KMS-11 (cell line): Measurements from ENCODE around the gene RHOD.

Source experiments
- H2AFZ ChIP-seq: fragments of 200-600 bp; sonication (generic); 2 replicates; pipeline ENCODE4 v1.6.1; 2016; ENCODE audit warnings: antibody characterized with exemption, mixed run types, low read depth
- H3K27ac ChIP-seq: fragments of 200-600 bp; sonication (generic); 2 replicates; pipeline ENCODE4 v1.6.1; 2016; ENCODE audit warnings: mild to moderate bottlenecking, mixed run types
- H3K27me3 ChIP-seq: fragments of 200-600 bp; sonication (generic); 2 replicates; pipeline ENCODE4 v1.6.1; 2017; ENCODE audit warnings: mild to moderate bottlenecking, low read depth, mixed run types, moderate library complexity; ENCODE audit not compliant: insufficient read depth
- H3K36me3 ChIP-seq: fragments of 200-600 bp; sonication (generic); 2 replicates; pipeline ENCODE4 v1.6.1; 2017; ENCODE audit warnings: mild to moderate bottlenecking, mixed run types; ENCODE audit not compliant: insufficient read depth
- H3K4me1 ChIP-seq: fragments of 200-600 bp; sonication (generic); 2 replicates; pipeline ENCODE4 v1.6.1; 2016; ENCODE audit warnings: mild to moderate bottlenecking, low read depth, mixed run types; ENCODE audit not compliant: poor library complexity, severe bottlenecking
- H3K4me2 ChIP-seq: fragments of 200-600 bp; sonication (generic); 2 replicates; pipeline ENCODE4 v1.7.0; 2016; ENCODE audit warnings: mild to moderate bottlenecking, mixed run types
- H3K4me3 ChIP-seq: fragments of 200-600 bp; sonication (generic); IDR thresholded peaks from 2 replicates; pipeline ENCODE4 v1.6.1; 2017; ENCODE audit warnings: low read depth, low read length, mixed read lengths; ENCODE audit not compliant: insufficient read depth
- H3K79me2 ChIP-seq: fragments of 200-600 bp; sonication (generic); 2 replicates; pipeline ENCODE4 v1.6.1; 2016; ENCODE audit warnings: low read depth, mixed run types; ENCODE audit not compliant: insufficient read depth
- H3K9ac ChIP-seq: fragments of 200-600 bp; sonication (generic); 2 replicates; pipeline ENCODE4 v1.6.1; 2016; ENCODE audit warnings: mild to moderate bottlenecking, mixed run types
- H4K20me1 ChIP-seq: fragments of 200-600 bp; sonication (generic); 2 replicates; pipeline ENCODE4 v1.6.1; 2016; ENCODE audit warnings: mild to moderate bottlenecking, mixed run types; ENCODE audit not compliant: insufficient read depth
- TF ChIP-seq, protein P1 (sequence below): fragments of 200-600 bp; sonication (generic); conservative IDR thresholded peaks from 2 replicates; pipeline ENCODE4 v1.6.1; 2017; ENCODE audit warnings: low read depth, mild to moderate bottlenecking, antibody characterized with exemption, low read length, moderate library complexity, mixed read lengths

The RHOD gene

DNA sequence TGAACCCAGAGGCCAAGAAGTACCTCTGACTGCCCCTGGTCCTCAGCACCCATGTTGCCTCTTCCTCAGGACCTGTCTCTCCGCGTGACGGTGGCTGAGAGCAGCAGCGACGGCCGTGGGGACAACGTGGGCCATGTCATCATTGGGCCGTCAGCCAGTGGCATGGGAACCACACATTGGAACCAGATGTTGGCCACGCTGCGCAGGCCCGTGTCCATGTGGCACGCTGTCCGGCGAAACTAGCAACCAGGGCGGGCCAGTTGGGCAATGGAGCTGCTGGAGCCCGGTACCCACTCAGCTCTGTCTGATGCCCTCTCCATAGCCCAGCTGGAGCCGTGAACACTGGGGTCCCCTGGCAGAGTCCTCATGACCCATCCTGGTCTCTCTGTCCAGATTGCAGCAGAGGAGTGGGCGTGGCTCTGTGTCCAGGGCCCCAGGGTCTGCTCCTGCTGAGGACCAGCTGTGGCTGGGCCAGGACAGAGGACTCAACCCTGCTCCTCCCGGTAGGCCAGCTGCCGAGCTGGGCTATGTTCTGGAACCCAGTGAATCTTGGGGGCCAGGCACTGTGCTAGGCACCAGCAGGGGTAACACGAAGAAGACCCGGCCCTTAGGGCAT lies 8.0 kb upstream of the RHOD start:
- Histone ChIP-seq H3K4me1 (no peaks in the 10 kb centered on the region), H3K36me3 (no peaks in the 10 kb centered on the region), H2AFZ (no peak overlapping the region), H4K20me1 (no peaks in the 10 kb centered on the region), H3K27ac (no peak overlapping the region), H3K4me2 (no peak overlapping the region), H3K79me2 (no peaks in the 10 kb centered on the region), H3K9ac (no peak overlapping the region), H3K4me3 (no peak overlapping the region), H3K27me3 (peaks cover 4% of the 10 kb centered on the region)
- TF ChIP-seq, protein P1, sequence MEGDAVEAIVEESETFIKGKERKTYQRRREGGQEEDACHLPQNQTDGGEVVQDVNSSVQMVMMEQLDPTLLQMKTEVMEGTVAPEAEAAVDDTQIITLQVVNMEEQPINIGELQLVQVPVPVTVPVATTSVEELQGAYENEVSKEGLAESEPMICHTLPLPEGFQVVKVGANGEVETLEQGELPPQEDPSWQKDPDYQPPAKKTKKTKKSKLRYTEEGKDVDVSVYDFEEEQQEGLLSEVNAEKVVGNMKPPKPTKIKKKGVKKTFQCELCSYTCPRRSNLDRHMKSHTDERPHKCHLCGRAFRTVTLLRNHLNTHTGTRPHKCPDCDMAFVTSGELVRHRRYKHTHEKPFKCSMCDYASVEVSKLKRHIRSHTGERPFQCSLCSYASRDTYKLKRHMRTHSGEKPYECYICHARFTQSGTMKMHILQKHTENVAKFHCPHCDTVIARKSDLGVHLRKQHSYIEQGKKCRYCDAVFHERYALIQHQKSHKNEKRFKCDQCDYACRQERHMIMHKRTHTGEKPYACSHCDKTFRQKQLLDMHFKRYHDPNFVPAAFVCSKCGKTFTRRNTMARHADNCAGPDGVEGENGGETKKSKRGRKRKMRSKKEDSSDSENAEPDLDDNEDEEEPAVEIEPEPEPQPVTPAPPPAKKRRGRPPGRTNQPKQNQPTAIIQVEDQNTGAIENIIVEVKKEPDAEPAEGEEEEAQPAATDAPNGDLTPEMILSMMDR = no peak

DNA sequence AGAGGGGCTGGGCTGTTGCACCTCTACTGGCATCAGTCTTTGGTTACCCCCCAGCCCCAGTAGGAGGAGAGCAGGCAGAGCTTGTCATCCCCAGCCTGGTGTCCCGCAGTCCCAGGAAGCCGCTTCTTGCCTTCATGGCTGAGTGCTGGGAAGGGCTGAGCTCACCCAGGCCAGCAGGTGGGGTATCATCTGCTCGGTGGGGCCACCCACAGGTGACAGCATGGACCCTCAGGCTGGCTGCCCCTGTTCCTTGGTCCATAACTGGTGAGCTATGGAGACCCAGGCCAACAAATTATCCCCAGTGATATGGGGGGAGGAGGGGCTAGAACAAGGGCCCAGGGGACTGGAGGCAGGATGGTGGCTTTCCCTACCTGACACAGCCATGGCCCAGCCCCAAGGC lies 6.5 kb upstream of the RHOD start:
- Histone ChIP-seq H3K27ac (no peak overlapping the region), H3K4me3 (no peak overlapping the region), H3K79me2 (no peaks in the 10 kb centered on the region), H3K27me3 (no peaks in the 10 kb centered on the region), H3K4me2 (no peak overlapping the region), H2AFZ (no peak overlapping the region), H3K36me3 (no peaks in the 10 kb centered on the region), H4K20me1 (no peaks in the 10 kb centered on the region), H3K9ac (no peak overlapping the region), H3K4me1 (peaks cover 12% of the 10 kb centered on the region)
- TF ChIP-seq, protein P1 = no peak

DNA sequence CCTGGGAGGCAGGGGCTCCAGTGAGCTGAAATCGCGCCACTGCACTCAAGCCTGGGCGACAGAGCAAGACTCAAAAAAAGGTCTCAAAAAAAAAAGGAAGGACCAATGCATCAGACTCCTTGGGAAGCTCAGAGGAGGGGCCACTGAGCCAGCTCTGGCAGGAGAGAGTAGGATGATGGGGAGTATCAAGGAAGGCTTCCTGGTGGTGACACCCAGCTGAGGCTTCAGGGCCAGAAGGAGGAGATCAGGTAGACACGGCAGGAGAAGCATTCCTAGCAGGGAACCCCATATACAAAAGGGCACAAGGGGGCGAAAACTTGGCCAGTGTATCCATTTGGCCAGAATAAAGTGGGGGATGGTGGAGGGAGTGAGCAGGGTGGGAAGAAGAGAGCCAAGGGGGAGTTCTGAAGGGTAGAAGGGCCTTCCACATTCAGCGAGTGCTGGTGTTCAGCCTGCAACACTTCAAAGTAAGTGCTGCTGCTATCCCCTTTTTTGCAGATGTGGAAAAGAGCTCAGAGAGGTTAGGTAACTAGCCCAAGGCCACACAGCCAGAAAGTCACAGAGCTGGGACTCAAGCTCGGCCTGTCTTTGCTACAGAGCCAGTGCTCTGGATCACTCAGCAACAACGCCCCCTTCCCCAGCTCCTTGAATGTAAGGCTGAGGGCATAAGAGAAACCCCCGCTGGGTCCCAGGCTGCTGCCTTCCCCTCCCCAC lies 5.3 kb upstream of the RHOD start:
- H3K27ac ChIP-seq = no peak overlapping the region
- no peaks in the 10 kb centered on the region for H3K36me3 ChIP-seq
- no peak overlapping the region for H3K9ac ChIP-seq
- H2AFZ ChIP-seq = no peak overlapping the region
- TF ChIP-seq, protein P1 = no peak
- H3K79me2 ChIP-seq = no peaks in the 10 kb centered on the region
- no peaks in the 10 kb centered on the region for H4K20me1 ChIP-seq
- peaks cover 22% of the 10 kb centered on the region for H3K4me1 ChIP-seq
- no peak overlapping the region for H3K4me2 ChIP-seq
- H3K4me3 ChIP-seq = no peak overlapping the region
- no peaks in the 10 kb centered on the region for H3K27me3 ChIP-seq

DNA sequence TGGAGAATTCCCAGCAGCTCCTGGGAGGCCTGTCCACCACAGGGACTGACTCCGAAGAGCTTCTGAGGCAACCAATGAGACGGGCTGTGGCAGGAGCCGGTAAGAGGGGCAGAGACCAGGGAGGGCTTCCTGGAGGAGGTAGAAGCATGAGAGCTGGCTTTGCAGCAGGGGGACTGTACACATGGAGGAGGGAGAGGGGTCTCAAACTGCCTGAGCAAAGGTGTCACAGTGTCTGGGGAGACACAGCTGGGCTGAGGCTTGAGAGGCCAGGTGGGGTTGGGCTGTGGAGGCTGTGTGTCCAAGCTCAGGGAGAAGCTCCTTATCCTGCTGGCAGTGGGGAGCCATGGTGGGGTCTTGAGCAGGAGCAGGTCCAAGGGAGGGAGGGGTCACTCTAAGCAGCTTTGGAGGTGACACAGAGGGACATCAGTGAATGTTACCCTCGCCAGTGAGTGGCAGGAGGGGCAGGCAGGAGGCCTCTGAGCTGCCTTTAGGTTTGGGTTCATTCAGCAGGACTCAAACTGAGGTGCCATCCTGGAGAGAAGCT lies 4.6 kb upstream of the RHOD start:
- no peaks in the 10 kb centered on the region for H3K79me2 ChIP-seq
- no peak overlapping the region for H2AFZ ChIP-seq
- no peak overlapping the region for H3K27ac ChIP-seq

More for the DNA sequence above, 4.6 kb upstream of the RHOD start:
- TF ChIP-seq, protein P1 = no peak
- Histone ChIP-seq H3K27me3 (no peaks in the 10 kb centered on the region), H3K4me1 (peaks cover 23% of the 10 kb centered on the region), H3K9ac (no peak overlapping the region), H3K4me2 (no peak overlapping the region), H3K36me3 (no peaks in the 10 kb centered on the region), H4K20me1 (no peaks in the 10 kb centered on the region), H3K4me3 (no peak overlapping the region)
